ENCODE results near the gene INHBE. TPM values are rescaled to one million over a fixed set of nuclear protein-coding genes. Genes with fewer than 3 reads are reported as not detected.

INHBE gene
- total and polyA plus RNA-seq, 7 donors = 0.18 to 6.8 (median 0.57) TPM

DNA sequence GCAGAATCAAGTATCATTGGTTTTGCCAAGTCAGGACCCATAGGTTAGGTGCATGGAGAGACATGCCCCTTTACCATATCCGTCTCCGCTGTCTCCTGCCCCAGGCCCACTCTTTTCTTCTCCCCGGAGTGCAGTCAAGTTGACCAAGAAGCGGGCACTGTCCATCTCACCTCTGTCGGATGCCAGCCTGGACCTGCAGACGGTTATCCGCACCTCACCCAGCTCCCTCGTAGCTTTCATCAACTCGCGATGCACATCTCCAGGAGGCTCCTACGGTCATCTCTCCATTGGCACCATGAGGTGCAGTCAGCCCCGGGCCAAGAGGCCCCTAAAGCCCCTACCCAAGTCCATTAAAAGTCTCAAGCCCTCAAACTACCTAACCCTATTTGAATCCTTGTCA lies 9.5 kb downstream of the INHBE start:
- Histone ChIP-seq H3K27ac (no peak overlapping the region), H3K27me3 (ENCODE audit: insufficient read depth in 3 of 3, low read length in 2 of 3) (peaks cover 0 to 8% (median 6%) of the 10 kb centered on the region in 3 donors), H3K4me1 (peaks cover 20% of the 10 kb centered on the region), H3K36me3 (ENCODE audit: insufficient read depth in 1 of 2, low read depth in 1 of 2) (no peaks in the 10 kb centered on the region), H3K4me3 (no peak overlapping the region), H3K9me3 (no peaks in the 10 kb centered on the region)
- 92 to 95% (median 95%) methylated on average over 12 of the region's 12 CpGs for WGBS, 3 donors
- ATAC-seq = no peak
- intact Hi-C loops (cut with DNase I) = loop anchor here (2.0 to 10.0 kb wide), 4 partner anchors 158 to 252 kb away; partner anchors contain the start of gene NXPH4 (in 1 of the 2)
- TF ChIP-seq, protein P1, sequence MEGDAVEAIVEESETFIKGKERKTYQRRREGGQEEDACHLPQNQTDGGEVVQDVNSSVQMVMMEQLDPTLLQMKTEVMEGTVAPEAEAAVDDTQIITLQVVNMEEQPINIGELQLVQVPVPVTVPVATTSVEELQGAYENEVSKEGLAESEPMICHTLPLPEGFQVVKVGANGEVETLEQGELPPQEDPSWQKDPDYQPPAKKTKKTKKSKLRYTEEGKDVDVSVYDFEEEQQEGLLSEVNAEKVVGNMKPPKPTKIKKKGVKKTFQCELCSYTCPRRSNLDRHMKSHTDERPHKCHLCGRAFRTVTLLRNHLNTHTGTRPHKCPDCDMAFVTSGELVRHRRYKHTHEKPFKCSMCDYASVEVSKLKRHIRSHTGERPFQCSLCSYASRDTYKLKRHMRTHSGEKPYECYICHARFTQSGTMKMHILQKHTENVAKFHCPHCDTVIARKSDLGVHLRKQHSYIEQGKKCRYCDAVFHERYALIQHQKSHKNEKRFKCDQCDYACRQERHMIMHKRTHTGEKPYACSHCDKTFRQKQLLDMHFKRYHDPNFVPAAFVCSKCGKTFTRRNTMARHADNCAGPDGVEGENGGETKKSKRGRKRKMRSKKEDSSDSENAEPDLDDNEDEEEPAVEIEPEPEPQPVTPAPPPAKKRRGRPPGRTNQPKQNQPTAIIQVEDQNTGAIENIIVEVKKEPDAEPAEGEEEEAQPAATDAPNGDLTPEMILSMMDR (IDR thresholded peaks at IDR 0.05) = no peak
- DNase-seq = no peak

GRCh38 chr12:57465030-57465746 lies 10.1 kb downstream of the INHBE start:
- Histone ChIP-seq H3K36me3 (ENCODE audit: insufficient read depth in 1 of 2, low read depth in 1 of 2) (no peaks in the 10 kb centered on the region), H3K4me3 (no peak overlapping the region), H3K27ac (no peak overlapping the region), H3K27me3 (ENCODE audit: insufficient read depth in 3 of 3, low read length in 2 of 3) (peaks cover 0 to 9% (median 6%) of the 10 kb centered on the region in 3 donors), H3K4me1 (peaks cover 20% of the 10 kb centered on the region), H3K9me3 (no peaks in the 10 kb centered on the region)
- intact Hi-C loops (cut with DNase I) = loop anchor here (2.0 to 10.0 kb wide), 3 partner anchors 160 to 252 kb away; partner anchors contain the start of gene NXPH4 (in 1 of the 2)
- TF ChIP-seq, protein P1 (IDR thresholded peaks at IDR 0.05) = no peak
- WGBS, 3 donors = 79 to 84% (median 82%) methylated on average over 6 of the region's 6 CpGs
- no peak for ATAC-seq
- DNase-seq = no peak

GRCh38 chr12:57465747-57466505 lies 10.8 kb downstream of the INHBE start:
- Histone ChIP-seq H3K36me3 (ENCODE audit: insufficient read depth in 1 of 2, low read depth in 1 of 2) (no peaks in the 10 kb centered on the region), H3K9me3 (no peaks in the 10 kb centered on the region), H3K27me3 (ENCODE audit: insufficient read depth in 3 of 3, low read length in 2 of 3) (peaks cover 0 to 14% (median 4%) of the 10 kb centered on the region in 3 donors), H3K4me3 (no peak overlapping the region), H3K4me1 (peaks cover 18% of the 10 kb centered on the region), H3K27ac (no peak overlapping the region)
- ATAC-seq = no peak
- DNase-seq = peak in 1 of 2 donors; percentile 42
- WGBS, 3 donors = 70 to 74% (median 71%) methylated on average over 14 of the region's 14 CpGs
- intact Hi-C loops (cut with DNase I) = loop anchor here (2.0 to 10.0 kb wide), 3 partner anchors 159 to 253 kb away; partner anchors contain the start of gene NXPH4 (in 1 of the 2)
- TF ChIP-seq, protein P1 (IDR thresholded peaks at IDR 0.05) = no peak

GRCh38 chr12:57467212-57467874 lies 12.2 kb downstream of the INHBE start:
- no peak overlapping the region for H3K4me3 ChIP-seq
- intact Hi-C loops (cut with DNase I) = loop anchor here in 1 of 2 donors (10.0 kb wide), 2 partner anchors 157 to 253 kb away; partner anchors contain the start of gene NXPH4
- peaks cover 4% of the 10 kb centered on the region for H3K4me1 ChIP-seq
- no peak for ATAC-seq
- H3K27me3 ChIP-seq (ENCODE audit: insufficient read depth in 3 of 3, low read length in 2 of 3) = peaks cover 0 to 16% (median 0%) of the 10 kb centered on the region in 3 donors
- H3K36me3 ChIP-seq (ENCODE audit: insufficient read depth in 1 of 2, low read depth in 1 of 2) = no peaks in the 10 kb centered on the region
- DNase-seq = no peak
- TF ChIP-seq, protein P1 (IDR thresholded peaks at IDR 0.05) = no peak
- WGBS, 3 donors = 90 to 93% (median 91%) methylated on average over 12 of the region's 12 CpGs
- no peaks in the 10 kb centered on the region for H3K9me3 ChIP-seq
- H3K27ac ChIP-seq = no peak overlapping the region
